ENCODE results near the gene BOD1L2.

The BOD1L2 gene

GRCh38 chr18:57122936-57123510 is 23.9 kb upstream of the BOD1L2 start:
- DNase-seq (ENCODE audit: low spot score), result no peak

GRCh38 chr18:57125627-57126026 is 21.3 kb upstream of the BOD1L2 start:
- DNase-seq (ENCODE audit: low spot score), result no peak
- in situ Hi-C loops (cut with MboI; ENCODE audit: low sequenced_read_pairs, unreplicated experiment), result no loop called here
- TF ChIP-seq, protein P1, sequence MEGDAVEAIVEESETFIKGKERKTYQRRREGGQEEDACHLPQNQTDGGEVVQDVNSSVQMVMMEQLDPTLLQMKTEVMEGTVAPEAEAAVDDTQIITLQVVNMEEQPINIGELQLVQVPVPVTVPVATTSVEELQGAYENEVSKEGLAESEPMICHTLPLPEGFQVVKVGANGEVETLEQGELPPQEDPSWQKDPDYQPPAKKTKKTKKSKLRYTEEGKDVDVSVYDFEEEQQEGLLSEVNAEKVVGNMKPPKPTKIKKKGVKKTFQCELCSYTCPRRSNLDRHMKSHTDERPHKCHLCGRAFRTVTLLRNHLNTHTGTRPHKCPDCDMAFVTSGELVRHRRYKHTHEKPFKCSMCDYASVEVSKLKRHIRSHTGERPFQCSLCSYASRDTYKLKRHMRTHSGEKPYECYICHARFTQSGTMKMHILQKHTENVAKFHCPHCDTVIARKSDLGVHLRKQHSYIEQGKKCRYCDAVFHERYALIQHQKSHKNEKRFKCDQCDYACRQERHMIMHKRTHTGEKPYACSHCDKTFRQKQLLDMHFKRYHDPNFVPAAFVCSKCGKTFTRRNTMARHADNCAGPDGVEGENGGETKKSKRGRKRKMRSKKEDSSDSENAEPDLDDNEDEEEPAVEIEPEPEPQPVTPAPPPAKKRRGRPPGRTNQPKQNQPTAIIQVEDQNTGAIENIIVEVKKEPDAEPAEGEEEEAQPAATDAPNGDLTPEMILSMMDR (IDR thresholded peaks at IDR 0.05; ENCODE audit: borderline replicate concordance, control extremely low read depth, extremely low read depth, insufficient read depth, missing control alignments), result no peak

More at GRCh38 chr18:57122936-57123510, 23.9 kb upstream of the BOD1L2 start:
- in situ Hi-C loops (cut with MboI; ENCODE audit: low sequenced_read_pairs, unreplicated experiment), result no loop called here
- TF ChIP-seq, protein P1 (IDR thresholded peaks at IDR 0.05; ENCODE audit: borderline replicate concordance, control extremely low read depth, extremely low read depth, insufficient read depth, missing control alignments), result no peak

DNA sequence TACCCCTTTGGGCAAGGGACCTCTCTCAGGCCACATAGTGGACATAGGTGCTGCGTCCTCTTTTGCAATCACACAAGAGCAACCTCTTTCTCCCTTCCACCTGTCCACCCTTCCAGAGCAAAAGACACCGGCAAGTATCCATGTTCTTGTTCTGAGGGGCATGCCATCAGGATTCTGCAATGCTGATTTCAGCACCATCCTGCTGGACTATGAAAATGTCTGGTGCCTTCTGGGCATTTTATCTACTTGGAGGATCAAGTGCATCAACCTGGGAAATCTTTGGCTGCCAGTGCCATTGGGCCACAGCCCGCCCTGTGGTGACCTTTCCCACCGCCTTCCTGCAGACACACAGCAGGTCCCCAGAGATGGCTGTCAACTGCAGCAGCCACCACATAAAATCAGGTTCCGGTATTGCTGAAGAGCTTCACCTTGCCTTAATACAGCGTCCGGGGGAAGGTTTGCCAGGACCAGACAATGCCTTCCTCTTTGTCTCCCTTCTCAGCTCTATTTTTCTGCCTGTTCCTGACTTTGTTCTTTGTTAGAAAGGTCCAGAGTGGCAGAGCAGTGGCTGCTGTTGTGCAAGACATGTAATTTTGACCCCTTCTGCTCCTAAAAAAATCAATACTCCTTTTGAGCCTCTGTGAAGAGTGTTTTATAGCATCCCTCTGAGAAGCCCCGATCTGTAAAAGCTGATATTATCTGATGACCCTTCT is 18.5 kb upstream of the BOD1L2 start:
- DNase-seq (ENCODE audit: low spot score), result no peak
- TF ChIP-seq, protein P1 (IDR thresholded peaks at IDR 0.05; ENCODE audit: borderline replicate concordance, control extremely low read depth, extremely low read depth, insufficient read depth, missing control alignments), result no peak
- in situ Hi-C loops (cut with MboI; ENCODE audit: low sequenced_read_pairs, unreplicated experiment), result no loop called here

DNA sequence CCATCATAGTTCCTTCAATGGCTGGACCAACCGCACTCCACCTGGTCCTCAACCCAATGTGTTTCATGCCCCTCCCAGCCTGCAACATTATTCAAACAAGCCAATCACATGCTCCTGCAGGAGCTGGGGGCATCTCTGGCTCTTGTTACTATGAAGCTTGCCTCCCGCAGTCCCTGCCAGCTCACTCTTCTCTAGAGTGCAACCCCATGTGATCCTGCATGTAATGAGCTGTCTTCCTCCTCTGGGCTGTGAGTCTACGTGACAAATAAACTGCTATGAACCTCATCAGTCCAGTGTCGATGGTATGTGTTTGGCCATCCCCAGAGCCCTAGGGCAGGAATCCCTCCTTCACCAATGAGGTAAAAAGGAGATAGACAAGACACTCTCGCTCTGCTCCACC is 15.8 kb upstream of the BOD1L2 start:
- TF ChIP-seq, protein P1 (IDR thresholded peaks at IDR 0.05; ENCODE audit: borderline replicate concordance, control extremely low read depth, extremely low read depth, insufficient read depth, missing control alignments), result no peak
- in situ Hi-C loops (cut with MboI; ENCODE audit: low sequenced_read_pairs, unreplicated experiment), result no loop called here
- DNase-seq (ENCODE audit: low spot score), result no peak

GRCh38 chr18:57131782-57132181 is 15.1 kb upstream of the BOD1L2 start:
- TF ChIP-seq, protein P1 (IDR thresholded peaks at IDR 0.05; ENCODE audit: borderline replicate concordance, control extremely low read depth, extremely low read depth, insufficient read depth, missing control alignments), result no peak
- in situ Hi-C loops (cut with MboI; ENCODE audit: low sequenced_read_pairs, unreplicated experiment), result no loop called here
- DNase-seq (ENCODE audit: low spot score), result no peak

DNA sequence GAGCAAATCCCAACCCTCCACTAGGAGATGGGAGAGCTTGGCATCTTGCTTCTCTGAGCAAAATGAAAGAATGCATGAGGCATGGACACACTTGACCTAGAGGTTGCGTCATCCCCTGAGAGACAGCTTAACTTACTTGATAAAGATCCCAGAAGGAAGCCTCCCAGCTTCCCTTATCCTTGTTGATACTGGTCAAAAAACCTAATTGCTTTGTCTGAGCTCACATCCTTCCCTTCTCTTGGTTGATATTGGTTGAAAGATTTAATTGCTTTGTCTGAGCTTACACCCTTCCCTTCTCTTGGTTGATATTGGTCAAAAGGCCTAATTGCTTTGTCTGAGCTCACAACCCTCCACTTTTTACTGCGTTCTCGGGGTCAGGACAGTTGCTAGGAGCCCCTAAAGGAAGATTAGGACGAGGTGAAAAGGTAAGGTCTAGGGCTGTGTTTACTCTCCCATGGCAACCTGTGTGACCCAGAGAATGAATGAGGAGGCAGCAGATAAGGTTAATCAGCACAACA is 12.2 kb upstream of the BOD1L2 start:
- DNase-seq (ENCODE audit: low spot score), result no peak
- TF ChIP-seq, protein P1 (IDR thresholded peaks at IDR 0.05; ENCODE audit: borderline replicate concordance, control extremely low read depth, extremely low read depth, insufficient read depth, missing control alignments), result no peak
- in situ Hi-C loops (cut with MboI; ENCODE audit: low sequenced_read_pairs, unreplicated experiment), result no loop called here

Data from GM13976 (cell line).